Heart right ventricle (tissue), 16 donors: ENCODE data around the gene HPCAL1. TPM values are rescaled to one million over a fixed set of nuclear protein-coding genes. Genes with fewer than 3 reads are reported as not detected.

Experiments
- ATAC-seq, 8 donors: fragments of 200-7000 bp; cut with Tn5 transposase; one replicate each; pipeline ENCODE4 v1.9.1; 2020; ENCODE audit warnings: mild to moderate bottlenecking in 8 of 8, moderate library complexity in 8 of 8, moderate number of reproducible peaks in 1 of 8
- DNase-seq, 2 donors: peaks; one replicate each; pipeline ENCODE4 v3.0.0-alpha.2; 2020
- H3K27ac ChIP-seq, 10 donors: fragments of 200-600 bp; sonication (generic) in 2 of 10; one replicate each; pipeline versions ENCODE4 v1.5.0 to v1.8.0; 2020 to 2022; ENCODE audit warnings: mild to moderate bottlenecking in 3 of 10
- H3K27me3 ChIP-seq, 7 donors: fragments of 200-600 bp; one replicate each; pipeline ENCODE4 v1.8.0; 2021 to 2022; ENCODE audit warnings: mild to moderate bottlenecking in 2 of 7
- H3K36me3 ChIP-seq, 9 donors: fragments of 200-600 bp; sonication (generic) in 1 of 9; one replicate each; pipeline versions ENCODE4 v1.5.0 to v1.8.0; 2020 to 2022; ENCODE audit warnings: mild to moderate bottlenecking in 2 of 9
- H3K4me1 ChIP-seq, 9 donors: fragments of 200-600 bp; sonication (generic) in 1 of 9; one replicate each; pipeline versions ENCODE4 v1.5.0 to v1.8.0; 2020 to 2022; ENCODE audit warnings: mild to moderate bottlenecking in 4 of 9
- H3K4me3 ChIP-seq, 10 donors: fragments of 200-600 bp; sonication (generic) in 2 of 10; one replicate each; pipeline versions ENCODE4 v1.5.0 to v1.8.0; 2020 to 2022; ENCODE audit warnings: mild to moderate bottlenecking in 7 of 10, moderate library complexity in 2 of 10
- H3K9me3 ChIP-seq, 11 donors: fragments of 200-600 bp in 10 of 11; sonication (generic) in 2 of 11; one replicate each; pipeline versions ENCODE4 v1.5.0 to v1.8.0; 2013 to 2022; ENCODE audit warnings: mild to moderate bottlenecking in 2 of 11, control low read depth in 1 of 11, moderate library complexity in 1 of 11
- whole genome bisulfite sequencing, 2 donors: extraction: QIAGEN DNeasy Blood & Tissue Kit; methylation state at CpG; one replicate each; pipeline ENCODE4 v1.1.7; 2013; ENCODE audit warnings: inconsistent platforms in 1 of 2; 5-methylcytosine and 5-hydroxymethylcytosine counted together
- intact Hi-C, 10 donors: fragments of 100-400 bp; cut with DNase I; formaldehyde crosslinking; loops; one replicate each; pipeline versions ENCODE4 v1.11.1 to v1.14.2; 2022
- polyA plus RNA-seq, 2 donors: library from polyadenylated mRNA; stranded (reverse); fragments of 200-250 nt; gene quantifications; one replicate each; pipeline ENCODE4 v1.2.3, GENCODE V29; 2013
- total RNA-seq, 10 donors: library from RNA; stranded (reverse); fragmentation: NEBNext Ultra II Directional in 3 of 10; extraction: Animal tissue kit (Norgen Biotek cat#: 25700) in 3 of 10; gene quantifications; one replicate each; pipeline versions ENCODE4 v1.2.1 to v1.2.4, GENCODE V29; 2021 to 2023
- TF ChIP-seq, protein P1 (sequence below), 9 donors: fragments of 200-600 bp; sonication (generic) in 2 of 9; IDR thresholded peaks; one replicate each; pipeline versions ENCODE4 v1.5.0 to v1.8.0; 2021 to 2022; ENCODE audit warnings: antibody characterized with exemption in 9 of 9, mild to moderate bottlenecking in 5 of 9, moderate library complexity in 1 of 9
- donor health status: Arrhythmogenic right ventricular cardiomyopathy.
- donor health status: ischemic (EF 13 %, LVEDD 7.1; RV severe dilation, severe dysfunction).
- donor health status: healthy with polysubstance abuse.
- donor health status: DM: no; HTN: yes; CAD: no.
- donor health status: DM: no; HTN: no; CAD: no.
- donor health status: ischemic (EF 25% LVEDD 6.9; RV normal size, moderate dysfunction).
- donor health status: ischemic (EF 25% LVEDD 5.7; RV mildly dilated, moderate dysfunction).
- donor health status: healthy.
- donor health status: DM: yes; HTN: yes; CAD: no.
- donor health status: Ischemic cardiomyopathy.
- donor health status: ischemic (EF 35%, LVEDD 5.7; RV mildly dilated, moderate dysfunction).
- donor health status: nonischemic (EF 11% LVEDD 7.7; RV severe dilation, severe dysfunction).
- donor health status: DM: yes; HTN: yes; CAD: no.
- donor health status: PGD.
- donor health status: ischemic (EF 29% LVEDD 5.4; RV normal size, mild dysfunction).
- donor health status: nonischemic (EF 23%, LVEDD 6.1; RV moderate dilation, normal function).

HPCAL1 gene
- total and polyA plus RNA-seq, 12 donors: 15.8 to 49.2 (median 27.5) TPM

DNA sequence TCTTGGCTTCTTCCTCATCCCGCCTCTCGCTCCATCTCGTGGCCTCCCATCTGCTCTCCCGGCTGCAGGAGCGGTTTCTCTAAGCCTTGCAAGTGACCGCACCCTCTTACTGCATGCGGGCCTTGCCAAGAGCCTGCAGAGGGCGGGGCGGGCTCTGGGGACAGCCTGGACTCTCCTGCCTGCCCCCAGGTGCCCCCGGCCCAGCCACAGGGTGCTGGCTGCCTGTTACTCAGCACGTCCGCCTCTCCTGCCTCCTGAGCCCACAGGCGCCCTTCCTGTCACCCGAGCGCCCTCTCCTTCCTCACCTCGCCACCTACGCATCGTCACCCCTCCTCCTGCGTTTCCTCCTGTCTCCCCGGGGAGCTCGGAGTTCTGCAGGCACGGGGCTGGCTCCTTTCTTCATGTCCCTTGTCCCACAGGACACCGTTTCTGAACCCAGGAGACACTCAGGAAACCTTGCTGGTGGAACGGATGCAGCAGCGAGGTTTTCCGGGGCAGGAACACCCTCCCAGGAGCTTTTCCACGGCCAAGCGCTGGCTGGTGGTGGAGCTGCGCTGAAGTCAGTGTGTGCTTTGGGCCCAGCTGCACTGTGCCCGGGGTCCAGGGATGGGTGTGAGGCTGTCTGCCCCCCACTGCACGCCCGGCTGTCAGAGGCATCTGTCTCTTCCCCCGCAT lies 28.5 kb downstream of the HPCAL1 start:
- DNase-seq: peak; percentile 57 to 77
- Histone ChIP-seq H3K27me3 (no peaks in the 10 kb centered on the region), H3K4me1 (peaks cover 0 to 70% (median 66%) of the 10 kb centered on the region in 9 donors), H3K27ac (peak overlapping the region in 8 of 10 donors; percentile 47 to 84 (median 65)), H3K36me3 (peaks cover 0 to 4% (median 0%) of the 10 kb centered on the region in 9 donors), H3K9me3 (peaks cover 0 to 14% (median 5%) of the 10 kb centered on the region in 11 donors), H3K4me3 (peak overlapping the region in 7 of 10 donors; percentile 13 to 46 (median 32))
- intact Hi-C loops: loop anchor here in 4 of 10 donors (2.0 to 5.0 kb wide), 6 partner anchors 26 to 94 kb away; no protein-coding TSS in a partner anchor
- TF ChIP-seq, protein P1, sequence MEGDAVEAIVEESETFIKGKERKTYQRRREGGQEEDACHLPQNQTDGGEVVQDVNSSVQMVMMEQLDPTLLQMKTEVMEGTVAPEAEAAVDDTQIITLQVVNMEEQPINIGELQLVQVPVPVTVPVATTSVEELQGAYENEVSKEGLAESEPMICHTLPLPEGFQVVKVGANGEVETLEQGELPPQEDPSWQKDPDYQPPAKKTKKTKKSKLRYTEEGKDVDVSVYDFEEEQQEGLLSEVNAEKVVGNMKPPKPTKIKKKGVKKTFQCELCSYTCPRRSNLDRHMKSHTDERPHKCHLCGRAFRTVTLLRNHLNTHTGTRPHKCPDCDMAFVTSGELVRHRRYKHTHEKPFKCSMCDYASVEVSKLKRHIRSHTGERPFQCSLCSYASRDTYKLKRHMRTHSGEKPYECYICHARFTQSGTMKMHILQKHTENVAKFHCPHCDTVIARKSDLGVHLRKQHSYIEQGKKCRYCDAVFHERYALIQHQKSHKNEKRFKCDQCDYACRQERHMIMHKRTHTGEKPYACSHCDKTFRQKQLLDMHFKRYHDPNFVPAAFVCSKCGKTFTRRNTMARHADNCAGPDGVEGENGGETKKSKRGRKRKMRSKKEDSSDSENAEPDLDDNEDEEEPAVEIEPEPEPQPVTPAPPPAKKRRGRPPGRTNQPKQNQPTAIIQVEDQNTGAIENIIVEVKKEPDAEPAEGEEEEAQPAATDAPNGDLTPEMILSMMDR (IDR thresholded peaks at IDR 0.05): peak in 4 of 9 donors; percentile 10 to 12 (median 11)
- WGBS, 2 donors: 54 to 62% methylated on average over 33 of the region's 33 CpGs
- ATAC-seq: peak; percentile 45 to 88 (median 69)

DNA sequence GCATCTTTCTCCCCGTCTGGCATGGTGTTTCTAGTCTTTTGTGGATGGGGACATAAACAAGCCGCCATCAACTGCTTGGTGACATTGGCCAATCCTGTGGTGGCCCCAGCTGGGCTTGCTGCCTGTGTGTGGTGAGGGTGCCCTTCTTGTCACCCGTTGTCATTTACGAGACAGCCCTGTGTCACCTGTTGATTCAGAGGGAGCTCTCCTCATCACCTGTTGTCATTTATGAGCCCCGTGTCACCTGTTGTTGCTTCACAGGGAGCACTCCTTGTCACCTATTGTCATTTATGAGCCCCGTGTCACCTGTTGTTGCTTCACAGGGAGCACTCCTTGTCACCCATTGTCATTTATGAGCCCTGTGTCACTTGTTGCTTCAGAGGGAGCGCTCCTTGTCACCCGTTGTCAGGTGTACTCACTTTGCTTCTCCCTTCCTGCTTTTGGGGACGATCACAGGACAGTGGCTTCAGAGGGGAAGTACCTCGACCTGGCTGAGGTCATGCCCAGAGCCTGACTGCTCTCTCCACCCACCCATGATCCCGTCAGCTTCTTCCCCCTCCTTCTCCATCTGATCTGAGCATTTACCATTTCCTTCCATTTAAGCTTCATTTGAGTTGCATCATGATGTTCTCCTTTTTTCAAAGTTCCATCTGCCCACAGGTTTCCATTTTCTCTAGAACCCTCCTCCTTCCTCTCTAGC lies 29.1 kb downstream of the HPCAL1 start:
- TF ChIP-seq, protein P1 (IDR thresholded peaks at IDR 0.05): no peak
- Histone ChIP-seq H3K4me3 (peak overlapping the region in 5 of 10 donors; percentile 27 to 46 (median 40)), H3K27ac (peak overlapping the region in 8 of 10 donors; percentile 39 to 84 (median 65)), H3K4me1 (peaks cover 0 to 63% (median 59%) of the 10 kb centered on the region in 9 donors), H3K9me3 (peaks cover 0 to 14% (median 5%) of the 10 kb centered on the region in 11 donors), H3K36me3 (peaks cover 0 to 4% (median 0%) of the 10 kb centered on the region in 9 donors), H3K27me3 (no peaks in the 10 kb centered on the region)
- 70 to 72% methylated on average over 11 of the region's 11 CpGs for WGBS, 2 donors
- peak in 7 of 8 donors; percentile 16 to 48 (median 23) for ATAC-seq
- no peak for DNase-seq
- intact Hi-C loops: loop anchor here in 4 of 10 donors (2.0 to 5.0 kb wide), 6 partner anchors 27 to 95 kb away; no protein-coding TSS in a partner anchor

DNA sequence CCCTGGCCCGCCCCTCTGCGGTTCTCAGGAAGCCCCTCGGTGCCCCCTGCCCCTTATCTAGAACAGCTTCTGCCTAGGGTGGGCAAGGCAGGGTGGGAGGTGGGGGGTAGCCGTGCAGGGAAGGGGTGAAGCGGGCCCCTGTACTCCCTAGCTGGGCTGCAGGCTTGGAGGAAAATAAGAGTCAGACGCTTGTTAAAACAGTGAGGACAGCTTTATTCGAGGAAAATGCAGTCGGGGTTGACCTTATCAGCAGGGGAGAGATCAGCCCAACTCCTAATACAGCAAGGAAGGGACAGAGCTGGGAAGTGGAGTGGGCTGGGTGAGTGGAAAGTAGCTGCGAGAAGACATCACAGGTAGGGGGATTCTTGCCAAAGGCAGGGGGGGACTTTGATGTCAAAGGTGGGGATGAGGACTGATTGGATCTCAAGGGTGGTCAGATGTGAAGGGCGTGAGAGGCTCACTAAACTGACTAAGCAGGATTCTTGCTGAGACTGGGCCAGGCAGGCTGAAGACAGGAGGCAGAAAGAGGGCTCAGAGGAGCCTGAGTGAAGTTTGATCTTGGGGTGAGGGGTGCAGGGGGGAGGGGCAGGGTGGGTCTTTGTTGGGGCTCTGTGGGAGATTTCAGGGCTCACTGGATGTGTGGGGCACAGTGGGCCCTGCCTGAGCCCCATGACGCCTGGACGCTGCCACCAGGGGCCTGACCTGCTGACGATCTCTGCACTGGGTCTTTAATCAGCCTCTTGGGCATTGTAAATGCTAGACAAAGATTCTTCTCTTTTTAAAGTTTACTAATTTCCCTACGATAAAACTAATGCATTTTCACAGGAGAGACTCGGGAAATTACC lies 29.9 kb downstream of the HPCAL1 start:
- no peak for DNase-seq
- Histone ChIP-seq H3K4me3 (no peak overlapping the region), H3K4me1 (peaks cover 0 to 61% (median 52%) of the 10 kb centered on the region in 9 donors), H3K27me3 (no peaks in the 10 kb centered on the region), H3K36me3 (peaks cover 0 to 4% (median 0%) of the 10 kb centered on the region in 9 donors), H3K27ac (peak overlapping the region in 7 of 10 donors; percentile 23 to 84 (median 67)), H3K9me3 (peaks cover 0 to 14% (median 5%) of the 10 kb centered on the region in 11 donors)
- TF ChIP-seq, protein P1 (IDR thresholded peaks at IDR 0.05): no peak
- intact Hi-C loops: loop anchor here in 4 of 10 donors (5.0 kb wide), 4 partner anchors 50 to 95 kb away; no protein-coding TSS in a partner anchor
- ATAC-seq: no peak
- WGBS, 2 donors: 68 to 69% methylated on average over 15 of the region's 15 CpGs
